KMS-11 (cell line): Measurements from ENCODE around the gene LVRN.

ENCODE experiments used
- H2AFZ ChIP-seq: fragments of 200-600 bp; sonication (generic); 2 replicates; pipeline ENCODE4 v1.6.1; 2016; ENCODE audit warnings: antibody characterized with exemption, mixed run types, low read depth
- H3K27ac ChIP-seq: fragments of 200-600 bp; sonication (generic); 2 replicates; pipeline ENCODE4 v1.6.1; 2016; ENCODE audit warnings: mild to moderate bottlenecking, mixed run types
- H3K27me3 ChIP-seq: fragments of 200-600 bp; sonication (generic); 2 replicates; pipeline ENCODE4 v1.6.1; 2017; ENCODE audit warnings: mild to moderate bottlenecking, low read depth, mixed run types, moderate library complexity; ENCODE audit not compliant: insufficient read depth
- H3K36me3 ChIP-seq: fragments of 200-600 bp; sonication (generic); 2 replicates; pipeline ENCODE4 v1.6.1; 2017; ENCODE audit warnings: mild to moderate bottlenecking, mixed run types; ENCODE audit not compliant: insufficient read depth
- H3K4me1 ChIP-seq: fragments of 200-600 bp; sonication (generic); 2 replicates; pipeline ENCODE4 v1.6.1; 2016; ENCODE audit warnings: mild to moderate bottlenecking, low read depth, mixed run types; ENCODE audit not compliant: poor library complexity, severe bottlenecking
- H3K4me2 ChIP-seq: fragments of 200-600 bp; sonication (generic); 2 replicates; pipeline ENCODE4 v1.7.0; 2016; ENCODE audit warnings: mild to moderate bottlenecking, mixed run types
- H3K4me3 ChIP-seq: fragments of 200-600 bp; sonication (generic); IDR thresholded peaks from 2 replicates; pipeline ENCODE4 v1.6.1; 2017; ENCODE audit warnings: low read depth, low read length, mixed read lengths; ENCODE audit not compliant: insufficient read depth
- H3K79me2 ChIP-seq: fragments of 200-600 bp; sonication (generic); 2 replicates; pipeline ENCODE4 v1.6.1; 2016; ENCODE audit warnings: low read depth, mixed run types; ENCODE audit not compliant: insufficient read depth
- H3K9ac ChIP-seq: fragments of 200-600 bp; sonication (generic); 2 replicates; pipeline ENCODE4 v1.6.1; 2016; ENCODE audit warnings: mild to moderate bottlenecking, mixed run types
- H4K20me1 ChIP-seq: fragments of 200-600 bp; sonication (generic); 2 replicates; pipeline ENCODE4 v1.6.1; 2016; ENCODE audit warnings: mild to moderate bottlenecking, mixed run types; ENCODE audit not compliant: insufficient read depth
- CTCF ChIP-seq: fragments of 200-600 bp; sonication (generic); conservative IDR thresholded peaks from 2 replicates; pipeline ENCODE4 v1.6.1; 2017; ENCODE audit warnings: low read depth, mild to moderate bottlenecking, antibody characterized with exemption, low read length, moderate library complexity, mixed read lengths

Gene LVRN

GRCh38 chr5:115985802-115986757, 23.8 kb downstream of the LVRN start:
- no peak overlapping the region for H3K9ac ChIP-seq
- H2AFZ ChIP-seq = no peak overlapping the region
- TF ChIP-seq CTCF = no peak
- H3K79me2 ChIP-seq = no peaks in the 10 kb centered on the region
- H3K27me3 ChIP-seq = no peaks in the 10 kb centered on the region
- H3K4me1 ChIP-seq = no peaks in the 10 kb centered on the region
- H3K27ac ChIP-seq = no peak overlapping the region
- H3K4me3 ChIP-seq = no peak overlapping the region
- H3K4me2 ChIP-seq = no peak overlapping the region
- H3K36me3 ChIP-seq = no peaks in the 10 kb centered on the region
- H4K20me1 ChIP-seq = no peaks in the 10 kb centered on the region

GRCh38 chr5:115988002-115988401, 25.7 kb downstream of the LVRN start:
- no peaks in the 10 kb centered on the region for H4K20me1 ChIP-seq
- no peak overlapping the region for H3K4me3 ChIP-seq
- H3K4me2 ChIP-seq = no peak overlapping the region
- TF ChIP-seq CTCF = no peak
- no peak overlapping the region for H2AFZ ChIP-seq
- no peak overlapping the region for H3K27ac ChIP-seq
- no peaks in the 10 kb centered on the region for H3K79me2 ChIP-seq
- H3K27me3 ChIP-seq = no peaks in the 10 kb centered on the region
- no peaks in the 10 kb centered on the region for H3K4me1 ChIP-seq
- no peaks in the 10 kb centered on the region for H3K36me3 ChIP-seq
- H3K9ac ChIP-seq = no peak overlapping the region

GRCh38 chr5:115992848-115993350, 30.6 kb downstream of the LVRN start:
- Histone ChIP-seq H3K27ac (no peak overlapping the region), H3K79me2 (no peaks in the 10 kb centered on the region), H3K4me3 (no peak overlapping the region), H3K4me1 (no peaks in the 10 kb centered on the region), H2AFZ (no peak overlapping the region), H4K20me1 (no peaks in the 10 kb centered on the region), H3K9ac (no peak overlapping the region), H3K27me3 (no peaks in the 10 kb centered on the region), H3K4me2 (no peak overlapping the region), H3K36me3 (no peaks in the 10 kb centered on the region)
- TF ChIP-seq CTCF = no peak

GRCh38 chr5:115995351-115995750, 33.1 kb downstream of the LVRN start:
- Histone ChIP-seq H3K79me2 (no peaks in the 10 kb centered on the region), H4K20me1 (no peaks in the 10 kb centered on the region), H3K4me1 (no peaks in the 10 kb centered on the region), H3K4me3 (no peak overlapping the region), H3K36me3 (no peaks in the 10 kb centered on the region), H2AFZ (no peak overlapping the region), H3K27me3 (no peaks in the 10 kb centered on the region), H3K27ac (no peak overlapping the region), H3K4me2 (no peak overlapping the region), H3K9ac (no peak overlapping the region)
- TF ChIP-seq CTCF = no peak
